BE2C (cell line): Measurements from ENCODE around the gene VMP1.
"Not testable (repeated sequence)": the region's sequence is repeated elsewhere in the genome, so short reads cannot be mapped to it uniquely, and the experiment has no call there.

Experiments
- DNase-seq: peaks from one replicate; pipeline ENCODE4 v3.0.0-alpha.2; 2020
- H3K27me3 ChIP-seq: fragments of 250-450 bp; sonication (Bioruptor Pico); 2 replicates; pipeline ENCODE4 v1.5.1; 2020; ENCODE audit warnings: mild to moderate bottlenecking
- H3K36me3 ChIP-seq: fragments of 250-450 bp; sonication (Bioruptor Pico); 2 replicates; pipeline ENCODE4 v1.5.1; 2020; ENCODE audit warnings: mild to moderate bottlenecking
- H3K4me1 ChIP-seq: fragments of 250-450 bp; sonication (Bioruptor Pico); 2 replicates; pipeline ENCODE4 v1.5.1; 2020
- H3K4me3 ChIP-seq: 2 replicates; pipeline ENCODE4 v1.5.1; 2011; ENCODE audit warnings: low read depth, low read length
- H3K9me3 ChIP-seq: fragments of 250-450 bp; sonication (Bioruptor Pico); 2 replicates; pipeline ENCODE4 v1.5.1; 2020
- CTCF ChIP-seq: IDR thresholded peaks from 2 replicates; pipeline ENCODE4 v1.5.1; 2012; ENCODE audit warnings: mild to moderate bottlenecking, low read depth, low read length

VMP1 gene

GRCh38 chr17:59826706-59827453 lies 119.4 kb downstream of the VMP1 start:
- H3K9me3 ChIP-seq, result no peaks in the 10 kb centered on the region
- DNase-seq, result no peak
- H3K4me3 ChIP-seq, result no peak overlapping the region
- peaks cover 7% of the 10 kb centered on the region for H3K36me3 ChIP-seq
- H3K4me1 ChIP-seq, result peaks cover 13% of the 10 kb centered on the region
- H3K27me3 ChIP-seq, result no peaks in the 10 kb centered on the region
- TF ChIP-seq CTCF, result no peak

DNA sequence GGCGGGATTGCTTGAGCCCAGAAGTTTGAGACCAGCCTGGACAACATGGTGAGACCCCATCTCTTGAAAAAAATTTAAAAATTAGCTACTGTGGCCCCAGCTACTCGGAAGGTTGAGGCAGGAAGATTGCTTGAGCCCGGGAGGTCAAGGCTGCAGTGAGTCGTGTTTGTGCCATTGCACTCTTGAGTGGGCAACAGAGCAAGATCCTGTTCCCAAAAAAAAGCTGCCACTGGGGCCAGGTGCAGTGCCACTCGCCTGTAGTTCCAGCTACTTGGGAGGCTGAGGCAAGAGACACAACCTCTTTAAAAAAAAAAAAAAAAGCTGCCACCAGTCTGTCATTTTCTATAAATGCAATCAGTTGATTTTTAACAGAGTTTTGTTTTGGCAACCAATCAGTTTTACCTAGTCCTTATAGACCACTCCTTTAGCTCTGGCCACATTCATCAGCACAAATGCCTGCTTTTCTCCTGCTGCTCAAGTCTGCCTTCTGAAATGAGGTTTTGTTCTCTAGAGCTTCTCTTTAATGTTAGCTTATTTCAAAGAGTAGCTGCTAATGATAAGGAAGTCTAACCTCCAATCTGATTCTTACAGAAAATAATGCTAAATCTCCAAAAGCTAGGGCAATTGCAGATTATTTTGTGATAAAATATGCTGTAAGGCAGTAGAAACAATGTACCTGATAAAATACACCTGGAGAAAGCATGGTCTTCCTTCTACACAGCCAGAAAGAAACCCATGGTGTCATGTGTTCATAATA lies 120.4 kb downstream of the VMP1 start:
- Histone ChIP-seq H3K36me3 (peaks cover 1% of the 10 kb centered on the region; the same call in 1 of the 2 replicates), H3K4me1 (peaks cover 13% of the 10 kb centered on the region), H3K4me3 (no peak overlapping the region), H3K27me3 (no peaks in the 10 kb centered on the region), H3K9me3 (no peaks in the 10 kb centered on the region)
- TF ChIP-seq CTCF, result no peak
- peak; percentile 29 for DNase-seq

DNA sequence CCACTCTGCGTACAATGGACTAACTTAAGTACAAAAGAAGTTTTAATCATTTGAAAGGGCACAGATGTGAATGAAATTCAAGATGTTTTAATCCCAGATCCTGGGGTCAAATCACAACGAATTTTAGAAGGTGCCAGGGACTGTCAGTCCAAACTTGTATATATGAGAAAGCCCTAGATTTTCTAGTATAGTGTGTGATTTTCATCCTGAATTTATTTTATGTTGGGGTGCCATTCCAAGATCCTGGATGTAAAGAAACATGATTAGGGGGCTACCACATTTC lies 121.0 kb downstream of the VMP1 start:
- no peaks in the 10 kb centered on the region; the same call in 1 of the 2 replicates for H3K36me3 ChIP-seq
- no peaks in the 10 kb centered on the region for H3K9me3 ChIP-seq
- peaks cover 13% of the 10 kb centered on the region for H3K4me1 ChIP-seq
- no peak for TF ChIP-seq CTCF
- DNase-seq, result no peak
- H3K27me3 ChIP-seq, result no peaks in the 10 kb centered on the region
- H3K4me3 ChIP-seq, result no peak overlapping the region

GRCh38 chr17:59828819-59829216 lies 121.4 kb downstream of the VMP1 start:
- DNase-seq, H3K4me3 ChIP-seq, H3K27me3 ChIP-seq, H3K9me3 ChIP-seq, H3K36me3 ChIP-seq: not testable (repeated sequence)
- peaks cover 13% of the 10 kb centered on the region for H3K4me1 ChIP-seq

GRCh38 chr17:59829217-59830006 lies 122.0 kb downstream of the VMP1 start:
- Histone ChIP-seq H3K27me3 (no peaks in the 10 kb centered on the region), H3K4me3 (no peak overlapping the region), H3K4me1 (peaks cover 13% of the 10 kb centered on the region), H3K9me3 (no peaks in the 10 kb centered on the region), H3K36me3 (no peaks in the 10 kb centered on the region; the same call in 1 of the 2 replicates)
- no peak for DNase-seq
- TF ChIP-seq CTCF, result no peak

DNA sequence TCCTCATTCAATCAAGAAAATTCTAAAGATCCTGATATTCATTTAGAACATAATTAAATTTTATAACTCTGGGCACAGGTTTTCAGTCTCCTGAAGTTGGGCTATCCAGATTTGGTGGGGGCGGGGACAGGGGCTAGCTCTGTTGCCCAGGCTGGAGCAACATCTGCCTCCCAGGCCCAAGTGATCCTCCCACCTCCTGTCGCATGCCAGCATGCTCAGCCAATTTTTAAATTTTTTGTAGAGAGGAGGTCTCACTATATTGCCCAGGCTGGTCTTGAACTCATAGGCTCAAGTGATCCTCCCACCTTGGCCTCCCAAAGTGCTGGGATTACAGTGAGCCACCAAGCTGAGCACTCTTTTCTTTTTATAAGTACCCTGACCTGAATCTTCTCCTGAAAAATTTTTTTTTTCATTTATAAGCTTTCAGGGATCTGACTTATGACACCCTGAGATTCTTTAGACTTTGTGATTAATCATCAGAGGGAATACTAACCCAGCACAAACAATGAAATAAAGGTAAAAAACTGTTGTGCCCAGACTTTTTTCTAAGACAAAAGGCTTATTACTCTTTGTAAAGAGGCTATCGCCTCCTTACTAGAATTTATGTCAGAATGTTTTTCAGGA lies 122.7 kb downstream of the VMP1 start:
- Histone ChIP-seq H3K4me1 (peaks cover 13% of the 10 kb centered on the region), H3K27me3 (no peaks in the 10 kb centered on the region), H3K9me3 (no peaks in the 10 kb centered on the region), H3K36me3 (no peaks in the 10 kb centered on the region; the same call in 1 of the 2 replicates), H3K4me3 (no peak overlapping the region)
- TF ChIP-seq CTCF, result no peak
- no peak for DNase-seq
